Suppressor macrophage treated with lipopolysaccharide for 4 hours (primary cell): ENCODE measurements around the gene TCEA3.

Experiments used
- DNase-seq: peaks from one replicate; pipeline ENCODE4 v3.0.0-alpha.2; 2020

Gene TCEA3

GRCh38 chr1:23362218-23362713 is 62.3 kb downstream of the TCEA3 start:
- no peak for DNase-seq

GRCh38 chr1:23358310-23358875 is 66.2 kb downstream of the TCEA3 start:
- DNase-seq: no peak

- no peak for DNase-seq
Observed at GRCh38 chr1:23357138-23357908, 67.2 kb downstream of the TCEA3 start.

- DNase-seq: no peak
Observed at GRCh38 chr1:23356471-23357137, 67.9 kb downstream of the TCEA3 start.

GRCh38 chr1:23354245-23354644 is 70.3 kb downstream of the TCEA3 start:
- no peak for DNase-seq

- no peak for DNase-seq
Observed at GRCh38 chr1:23352096-23352695, 72.4 kb downstream of the TCEA3 start.

GRCh38 chr1:23345920-23346319 is 78.6 kb downstream of the TCEA3 start:
- no peak for DNase-seq

- DNase-seq: no peak
Observed at GRCh38 chr1:23344987-23345472, 79.5 kb downstream of the TCEA3 start.

GRCh38 chr1:23344111-23344986 is 80.2 kb downstream of the TCEA3 start, which contains the start of gene HNRNPR:
TSS of gene HNRNPR (minus strand) at chr1:23344284. CDS start at chr1:23341008, 3,276 bp downstream.
- peak; percentile 100 for DNase-seq

GRCh38 chr1:23343221-23344110 is 81.1 kb downstream of the TCEA3 start:
- DNase-seq: peak; percentile 75

- DNase-seq: peak; percentile 66
Observed at GRCh38 chr1:23341931-23342692, 82.4 kb downstream of the TCEA3 start.

GRCh38 chr1:23339632-23340031 is 84.9 kb downstream of the TCEA3 start:
- DNase-seq: no peak

- DNase-seq: no peak
Observed at GRCh38 chr1:23337869-23338268, 86.7 kb downstream of the TCEA3 start.

GRCh38 chr1:23331713-23332112 is 92.8 kb downstream of the TCEA3 start:
- DNase-seq: no peak
